Measurements from ENCODE around the gene TEAD1.

DNA sequence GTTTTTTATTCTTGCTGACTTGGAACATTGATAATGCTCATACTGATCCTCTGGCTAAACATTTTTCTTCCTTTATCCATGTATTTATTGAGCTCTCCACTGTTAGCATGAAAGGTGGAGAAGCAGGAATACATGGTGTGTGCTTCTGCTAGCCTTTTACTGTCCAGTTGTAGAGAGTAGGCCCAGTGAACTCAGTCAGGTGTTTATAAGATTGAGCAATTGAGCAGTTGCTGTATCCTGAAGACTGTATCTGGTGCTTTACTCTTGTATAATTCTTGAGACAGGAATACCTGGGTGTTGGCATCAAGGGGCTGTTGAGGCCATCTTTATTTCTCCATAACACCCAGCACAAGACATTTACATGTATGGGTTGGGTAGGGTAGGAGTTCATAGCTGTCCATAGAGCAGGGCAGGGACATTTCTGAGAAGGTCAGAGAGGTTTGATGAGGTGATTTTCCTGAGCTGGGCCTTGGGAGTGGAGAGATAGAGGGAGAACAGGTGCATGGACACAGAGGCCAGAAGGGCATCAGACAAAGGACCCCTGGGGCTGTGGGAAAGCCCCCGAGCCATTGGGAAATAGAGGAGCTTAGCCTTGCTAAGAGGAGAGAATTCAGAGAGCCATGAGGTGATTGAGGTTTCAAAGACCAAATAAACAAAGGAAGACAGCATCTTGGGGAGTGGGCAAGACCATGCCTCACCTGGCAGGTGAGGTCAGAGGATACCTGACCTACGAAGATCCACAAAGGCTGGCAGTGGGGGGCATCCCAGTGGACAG, 155.5 kb downstream of the TEAD1 start:
- TF ChIP-seq, protein P1, sequence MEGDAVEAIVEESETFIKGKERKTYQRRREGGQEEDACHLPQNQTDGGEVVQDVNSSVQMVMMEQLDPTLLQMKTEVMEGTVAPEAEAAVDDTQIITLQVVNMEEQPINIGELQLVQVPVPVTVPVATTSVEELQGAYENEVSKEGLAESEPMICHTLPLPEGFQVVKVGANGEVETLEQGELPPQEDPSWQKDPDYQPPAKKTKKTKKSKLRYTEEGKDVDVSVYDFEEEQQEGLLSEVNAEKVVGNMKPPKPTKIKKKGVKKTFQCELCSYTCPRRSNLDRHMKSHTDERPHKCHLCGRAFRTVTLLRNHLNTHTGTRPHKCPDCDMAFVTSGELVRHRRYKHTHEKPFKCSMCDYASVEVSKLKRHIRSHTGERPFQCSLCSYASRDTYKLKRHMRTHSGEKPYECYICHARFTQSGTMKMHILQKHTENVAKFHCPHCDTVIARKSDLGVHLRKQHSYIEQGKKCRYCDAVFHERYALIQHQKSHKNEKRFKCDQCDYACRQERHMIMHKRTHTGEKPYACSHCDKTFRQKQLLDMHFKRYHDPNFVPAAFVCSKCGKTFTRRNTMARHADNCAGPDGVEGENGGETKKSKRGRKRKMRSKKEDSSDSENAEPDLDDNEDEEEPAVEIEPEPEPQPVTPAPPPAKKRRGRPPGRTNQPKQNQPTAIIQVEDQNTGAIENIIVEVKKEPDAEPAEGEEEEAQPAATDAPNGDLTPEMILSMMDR (IDR thresholded peaks at IDR 0.05; ENCODE audit: low read length), result no peak
- TF ChIP-seq EZH2 (optimal IDR thresholded peaks at IDR 0.05; ENCODE audit: low read depth, low read length), result no peak
